ENCODE results near the gene ELAVL2. TPM values are rescaled to one million over a fixed set of nuclear protein-coding genes. Genes with fewer than 3 reads are reported as not detected.

The ELAVL2 gene
- total RNA-seq, 1 donor from 2014 or later: 311 TPM

DNA sequence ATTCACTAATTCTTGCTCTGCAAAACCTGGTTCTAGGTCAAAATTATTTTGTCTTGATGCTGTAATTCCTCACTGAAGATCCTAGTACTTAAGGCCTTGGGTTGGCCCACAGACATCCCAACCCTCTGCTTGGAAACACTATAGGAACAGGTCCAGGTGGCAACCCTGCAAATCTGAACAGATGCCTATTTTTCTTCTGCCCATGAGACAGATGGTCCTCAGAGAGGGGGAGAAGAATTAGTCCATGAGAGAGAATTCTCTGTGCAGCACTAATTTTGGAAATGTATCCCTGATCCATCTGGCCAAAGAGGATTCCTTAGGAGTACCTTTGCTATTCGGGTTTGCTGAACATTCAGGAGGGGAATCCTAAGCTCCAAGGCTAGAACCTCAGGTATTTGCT lies 156.3 kb downstream of the ELAVL2 start:
- DNase-seq (ENCODE audit: low spot score in 2 of 2) (no peak), FAIRE-seq (no peak)

- DNase-seq (ENCODE audit: low spot score in 2 of 2): no peak
- no peak for FAIRE-seq
These were observed 160.4 kb downstream of the ELAVL2 start for GRCh38 chr9:23665635-23666034.

- no peak for DNase-seq (ENCODE audit: low spot score in 2 of 2)
- no peak for FAIRE-seq
These were observed 161.0 kb downstream of the ELAVL2 start for GRCh38 chr9:23665051-23665450.

GRCh38 chr9:23663946-23664345 lies 162.1 kb downstream of the ELAVL2 start:
- DNase-seq (ENCODE audit: low spot score in 2 of 2): no peak
- FAIRE-seq: no peak

- DNase-seq (ENCODE audit: low spot score in 2 of 2): no peak
- no peak for FAIRE-seq
These were observed 162.5 kb downstream of the ELAVL2 start for GRCh38 chr9:23663536-23663935.

DNA sequence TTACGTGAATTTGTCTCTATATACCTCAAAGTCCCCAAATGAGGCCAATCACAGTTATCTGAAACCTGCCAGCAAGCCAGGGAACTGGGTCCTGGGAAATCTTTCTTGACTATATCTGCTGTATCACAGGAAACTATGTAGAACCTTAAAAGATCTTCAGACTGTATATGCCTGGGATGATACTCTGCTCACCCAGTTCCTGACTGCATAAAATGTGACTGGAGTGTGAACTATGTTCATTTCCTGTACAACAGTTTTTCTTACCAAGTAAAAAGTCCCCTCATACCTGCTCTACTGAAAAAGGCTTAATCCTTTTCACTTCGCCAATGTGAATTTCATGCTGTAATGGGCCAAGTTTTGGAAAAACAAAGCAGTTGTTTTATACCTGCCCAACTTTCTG lies 162.9 kb downstream of the ELAVL2 start:
- FAIRE-seq: no peak
- DNase-seq (ENCODE audit: low spot score in 2 of 2): no peak

DNA sequence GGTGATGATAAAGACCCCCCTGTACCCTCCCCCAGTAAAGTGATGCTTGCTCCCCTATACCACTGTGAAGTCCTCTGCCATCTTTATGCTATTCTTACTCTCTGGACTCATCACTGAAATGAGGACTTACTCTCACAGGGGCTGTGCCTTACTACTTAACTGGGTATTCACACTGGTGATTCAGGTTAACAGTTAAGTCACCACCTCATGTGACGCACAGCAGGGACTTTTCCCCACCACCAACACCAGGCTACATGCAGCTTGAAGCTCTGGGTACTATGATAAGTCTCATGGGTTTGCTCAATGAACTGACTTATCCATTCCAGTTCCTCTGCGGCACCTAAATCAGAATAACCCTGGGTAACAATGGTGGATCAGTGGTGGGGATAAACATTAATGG lies 163.7 kb downstream of the ELAVL2 start:
- no peak for DNase-seq (ENCODE audit: low spot score in 2 of 2)
- FAIRE-seq: no peak

DNA sequence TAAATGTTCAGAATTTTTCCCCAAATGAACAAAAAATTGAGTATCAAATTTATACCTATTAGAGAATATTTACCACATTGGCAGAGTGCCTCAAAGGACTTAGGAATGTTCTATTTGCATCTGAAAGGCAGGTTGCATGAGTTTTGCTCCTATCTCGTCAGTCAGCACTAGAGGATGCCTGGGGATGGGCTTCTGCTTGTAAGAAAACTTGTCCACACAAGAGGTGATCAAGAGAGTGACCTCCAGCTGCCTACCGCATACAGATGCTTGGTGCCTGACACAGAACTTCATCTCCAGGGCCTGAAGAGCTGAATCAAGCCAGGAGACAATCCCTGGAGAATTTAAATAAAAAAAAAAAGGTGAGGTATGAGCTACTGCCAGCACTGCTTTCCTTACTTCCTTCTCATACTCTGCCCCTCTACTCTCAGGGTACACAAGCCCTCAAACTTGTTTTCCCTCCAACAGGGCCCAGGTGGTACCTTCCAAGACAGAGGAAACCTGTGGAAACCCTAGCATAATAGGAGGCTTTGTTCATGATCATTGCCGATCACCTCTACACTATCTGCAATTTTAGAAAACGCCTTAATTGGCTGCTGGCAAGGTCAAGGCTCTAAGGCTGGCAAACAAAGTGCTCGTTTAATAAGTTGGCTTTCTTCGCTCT lies 166.6 kb downstream of the ELAVL2 start:
- DNase-seq (ENCODE audit: low spot score in 2 of 2): no peak

GRCh38 chr9:23658376-23659258 lies 167.4 kb downstream of the ELAVL2 start:
- DNase-seq (ENCODE audit: low spot score in 2 of 2) (no peak), FAIRE-seq (no peak)

More for the DNA sequence above, 166.6 kb downstream of the ELAVL2 start:
- FAIRE-seq: no peak

- DNase-seq (ENCODE audit: low spot score in 2 of 2) (no peak), FAIRE-seq (no peak)
These were observed 175.0 kb downstream of the ELAVL2 start for GRCh38 chr9:23651051-23651450.

GRCh38 chr9:23648651-23649050 lies 177.4 kb downstream of the ELAVL2 start:
- DNase-seq (ENCODE audit: low spot score in 2 of 2): no peak
- no peak for FAIRE-seq

GRCh38 chr9:23644896-23645295 lies 181.1 kb downstream of the ELAVL2 start:
- FAIRE-seq: no peak
- DNase-seq (ENCODE audit: low spot score in 2 of 2): no peak

GRCh38 chr9:23644326-23644725 lies 181.7 kb downstream of the ELAVL2 start:
- DNase-seq (ENCODE audit: low spot score in 2 of 2): no peak
- no peak for FAIRE-seq

DNA sequence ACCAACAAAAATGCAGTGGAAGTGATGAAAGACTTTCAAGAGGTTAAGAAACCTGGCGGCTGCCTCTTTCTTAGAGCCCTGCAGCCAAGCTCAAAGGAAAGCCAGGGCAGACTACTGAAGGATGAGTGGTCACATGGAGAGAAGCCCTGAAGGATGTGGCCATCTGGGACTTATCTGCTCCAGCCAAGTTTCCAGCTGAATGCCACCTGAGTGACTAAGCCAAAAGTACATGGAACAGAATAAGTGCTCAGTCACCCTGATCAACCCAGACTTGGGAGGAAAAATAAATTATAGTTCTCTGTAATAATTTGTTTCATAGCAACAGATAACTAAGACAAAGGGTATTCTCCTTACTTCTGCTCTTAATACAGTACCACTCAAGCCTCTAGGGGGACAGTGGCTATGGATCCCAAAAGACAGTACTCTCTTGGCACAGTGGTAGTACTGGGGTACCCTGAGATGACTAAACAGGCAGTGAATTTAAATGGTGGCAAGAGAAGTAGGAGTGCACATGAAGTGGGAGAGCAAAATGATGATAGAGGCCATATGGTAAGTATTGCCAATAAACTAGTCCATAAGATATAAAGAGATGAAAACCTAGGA lies 182.3 kb downstream of the ELAVL2 start:
- FAIRE-seq: no peak
- no peak for DNase-seq (ENCODE audit: low spot score in 2 of 2)
